Stimulated activated CD4-positive, alpha-beta T cell treated with anti-CD3 and anti-CD28 coated beads, Interleukin-12 subunit alpha, Interleukin-12 subunit beta, amount 100 ng/mL, for 48 hours (primary cell): ENCODE measurements around the gene ZNF205.

Source experiments
- DNase-seq, 3 donors: peaks; one replicate each; pipeline ENCODE4 v3.0.0-alpha.2; 2020; ENCODE audit warnings: low read depth in 2 of 3, low spot score in 1 of 3

ZNF205 gene

DNA sequence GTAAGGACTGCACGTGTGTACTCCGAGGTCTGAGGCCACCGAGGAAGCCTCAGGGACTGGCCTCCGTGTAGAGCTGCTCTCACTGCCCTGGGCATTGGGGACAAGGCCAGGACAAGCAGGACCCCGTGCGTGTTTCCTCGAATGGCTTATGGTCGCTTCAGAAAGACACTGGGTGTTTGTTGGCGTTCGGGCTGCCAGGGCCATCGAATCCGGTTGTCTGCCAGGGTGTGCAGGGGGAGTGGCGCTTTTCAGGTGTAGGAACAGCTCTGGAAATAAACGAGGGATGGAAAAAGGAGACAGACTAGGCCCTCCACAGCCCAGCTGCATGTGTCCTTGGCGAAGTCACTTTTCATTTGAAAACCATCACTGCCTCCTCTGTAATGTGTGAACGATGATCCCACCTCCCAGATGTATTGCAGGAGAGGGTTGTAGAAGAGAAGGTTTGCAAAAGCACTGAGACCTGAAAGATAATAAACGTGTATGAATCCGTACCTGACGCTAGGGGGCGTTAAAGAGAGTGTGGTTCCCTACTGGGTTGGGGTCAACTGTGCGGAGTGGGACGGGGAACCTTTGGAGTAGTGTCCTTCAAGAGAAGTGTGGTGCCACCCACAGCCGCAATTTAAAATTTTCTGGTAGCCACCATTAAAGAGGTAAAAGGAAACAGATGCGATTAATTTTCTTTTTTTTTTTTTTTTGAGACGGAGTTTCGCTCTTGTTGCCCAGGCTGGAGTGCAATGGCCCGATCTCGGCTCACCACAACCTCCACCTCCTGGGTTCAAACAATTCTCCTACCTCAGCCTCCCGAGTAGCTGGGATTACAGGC, 11.2 kb upstream of the ZNF205 start:
- DNase-seq: peak in 2 of 3 donors; percentile 33 to 62

DNA sequence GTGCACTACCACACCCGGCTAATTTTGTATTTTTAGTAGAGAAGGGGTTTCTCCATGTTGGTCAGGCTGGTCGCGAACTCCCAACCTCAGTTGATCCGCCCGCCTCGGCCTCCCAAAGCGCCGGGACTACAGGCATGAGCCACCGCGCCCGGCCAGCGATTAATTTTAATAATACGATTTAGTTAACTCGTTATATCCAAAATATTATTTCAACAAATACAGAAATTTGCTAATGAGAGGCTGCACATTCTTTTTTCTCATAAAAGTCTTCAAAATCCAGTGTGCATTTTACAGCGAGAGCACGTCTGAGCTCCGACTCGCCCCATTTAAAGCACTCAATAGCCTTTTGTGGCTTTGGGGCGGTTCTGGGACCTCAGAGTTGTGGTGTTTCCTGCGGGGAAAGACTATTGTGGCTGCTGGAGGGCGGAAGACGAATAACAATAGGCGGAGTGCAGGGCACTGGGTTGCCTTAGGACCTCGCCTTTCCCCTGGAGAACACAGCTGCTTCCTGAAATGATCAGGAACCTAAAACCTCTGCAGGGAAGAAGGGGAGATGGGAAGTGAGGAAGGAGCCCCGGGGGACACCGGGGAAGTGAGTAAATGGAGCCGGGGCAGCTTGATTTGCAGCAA, 10.4 kb upstream of the ZNF205 start:
- no peak for DNase-seq

DNA sequence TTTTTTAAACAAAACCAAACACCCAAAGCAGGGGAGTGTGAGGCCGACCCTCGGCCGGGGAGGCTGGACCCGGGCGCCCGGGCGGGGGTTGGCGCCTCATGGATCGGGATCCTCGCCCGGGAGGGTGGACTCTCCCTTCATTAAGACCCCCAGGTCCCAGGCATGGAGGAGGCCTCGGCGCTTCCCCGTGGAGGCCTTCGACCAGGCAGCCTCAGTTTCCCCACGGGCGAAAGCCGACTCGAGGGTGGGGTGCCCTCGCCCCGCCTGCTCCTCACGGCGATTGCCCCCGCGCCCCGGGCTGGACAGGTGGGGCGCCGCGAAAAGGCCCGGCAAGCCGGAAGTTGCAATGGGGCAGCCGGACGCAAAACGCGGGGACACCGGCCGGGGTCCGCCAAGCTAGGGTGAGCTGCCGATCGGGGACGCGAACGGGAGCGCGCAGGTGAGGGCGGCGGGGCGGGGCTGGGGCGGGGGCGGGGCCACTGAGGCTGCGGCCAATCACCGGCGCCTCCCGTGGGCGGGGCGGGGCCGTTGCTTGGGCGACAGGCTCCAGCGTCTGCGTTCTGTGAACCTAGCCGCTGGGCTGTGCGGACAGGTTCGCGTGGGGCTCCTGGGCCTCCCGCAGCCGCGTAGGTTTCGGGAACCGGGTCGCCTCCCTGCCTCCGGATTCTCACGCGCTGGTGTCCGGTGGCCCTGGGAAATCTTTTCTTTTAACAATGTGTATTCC, 6.0 kb upstream of the ZNF205 start:
- peak; percentile 89 to 91 (median 90) for DNase-seq

DNA sequence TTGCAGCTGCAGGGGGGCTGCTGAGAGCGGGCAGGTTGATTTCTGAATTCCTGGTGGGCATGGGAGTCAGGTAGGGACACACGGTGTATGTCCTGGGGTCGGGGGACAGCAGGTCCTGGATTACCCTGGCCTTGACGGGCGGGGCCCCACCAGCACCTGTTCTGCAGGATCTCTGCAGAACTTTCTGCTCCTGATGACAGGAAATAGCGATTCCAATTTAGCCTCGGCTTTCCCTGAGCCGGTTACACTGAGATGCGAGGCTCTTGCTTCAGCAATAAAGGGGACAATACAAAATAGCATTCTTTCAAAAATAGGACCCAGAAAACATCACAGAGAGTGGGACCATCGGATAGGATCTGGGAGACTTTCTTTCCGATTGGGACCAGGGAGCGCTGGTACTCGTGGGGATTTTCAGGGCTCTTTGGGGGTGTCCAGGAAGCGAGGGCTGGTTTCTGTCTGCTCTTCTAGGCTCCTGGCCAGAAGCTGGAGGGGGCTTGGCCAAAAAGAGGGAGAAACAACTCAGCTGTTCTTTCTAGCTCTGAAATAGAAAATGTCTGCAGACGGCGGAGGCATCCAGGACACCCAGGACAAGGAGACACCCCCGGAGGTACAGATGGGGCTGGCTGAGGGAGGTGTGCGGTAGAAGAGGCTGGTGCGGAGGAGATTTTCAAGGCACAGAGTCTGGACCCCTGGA, 642 bp downstream of the ZNF205 start:
- no peak for DNase-seq

- DNase-seq: no peak
Observed at GRCh38 chr16:3113765-3114479, 1.5 kb downstream of the ZNF205 start.

- no peak for DNase-seq
Observed at GRCh38 chr16:3115003-3115402, 2.6 kb downstream of the ZNF205 start.

GRCh38 chr16:3115561-3115960, 3.2 kb downstream of the ZNF205 start:
- DNase-seq: no peak

DNA sequence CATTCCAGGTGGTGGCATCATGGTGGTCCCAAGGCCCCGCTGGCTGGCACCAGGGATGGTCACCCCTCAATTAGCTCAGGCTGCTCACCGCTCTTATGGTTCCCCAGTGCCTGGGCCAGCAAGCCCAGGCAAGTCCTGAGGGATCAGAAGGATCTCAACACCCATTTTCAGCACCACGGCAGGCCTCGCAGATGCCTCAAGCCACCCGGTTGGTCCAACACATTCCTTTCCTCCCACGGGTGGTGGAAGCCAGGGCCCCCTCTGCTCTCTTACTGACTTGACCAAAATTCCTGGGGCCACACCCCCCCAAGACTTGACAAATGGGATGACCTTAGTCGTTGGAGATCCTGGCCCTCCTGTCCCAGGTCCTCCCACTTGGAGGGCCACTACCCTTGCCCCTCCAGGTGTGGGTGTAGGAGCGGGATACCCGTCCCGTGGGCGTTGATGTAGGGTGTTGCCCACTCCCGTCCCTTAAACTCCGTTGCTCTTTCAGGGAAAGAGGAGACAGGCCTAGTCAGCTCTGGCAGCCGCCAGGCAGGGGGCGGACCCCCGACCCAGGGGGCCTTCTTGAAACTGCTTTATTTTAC, 5.9 kb downstream of the ZNF205 start:
- no peak for DNase-seq

DNA sequence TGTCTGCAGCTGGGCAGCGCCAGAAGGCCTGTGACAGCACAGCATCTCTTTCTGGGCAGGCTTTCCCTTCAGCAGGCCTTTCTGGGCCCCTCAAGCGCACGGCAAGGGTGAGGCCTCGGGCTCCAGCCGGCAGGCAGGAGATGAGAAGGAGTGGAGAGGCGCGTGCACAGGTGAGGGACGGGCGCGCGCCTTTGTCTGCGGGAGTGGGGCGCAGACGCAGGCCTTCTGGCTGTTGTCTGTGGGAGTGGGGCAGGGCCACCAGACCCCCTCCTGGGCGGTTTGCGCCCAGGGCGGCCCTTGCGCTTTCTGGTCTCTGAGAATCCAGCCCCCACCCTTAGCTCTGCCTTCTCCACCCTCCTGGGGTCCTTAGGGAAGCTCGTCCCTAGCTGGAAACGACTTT, 6.5 kb downstream of the ZNF205 start:
- DNase-seq: no peak

DNA sequence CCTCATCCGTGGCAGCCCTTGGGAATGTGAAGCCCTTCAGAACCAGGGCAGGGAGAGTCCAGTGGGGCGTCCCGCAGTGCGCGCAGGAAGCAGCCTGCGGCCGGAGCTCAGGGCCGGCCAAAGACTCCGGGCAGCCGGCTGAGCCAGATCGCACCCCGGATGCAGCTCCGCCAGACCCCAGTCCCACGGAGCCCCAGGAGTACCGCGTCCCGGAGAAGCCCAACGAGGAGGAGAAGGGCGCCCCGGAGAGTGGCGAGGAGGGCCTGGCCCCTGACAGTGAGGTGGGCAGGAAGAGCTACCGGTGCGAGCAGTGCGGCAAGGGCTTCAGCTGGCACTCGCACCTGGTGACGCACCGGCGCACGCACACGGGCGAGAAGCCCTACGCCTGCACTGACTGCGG, 6.9 kb downstream of the ZNF205 start:
- DNase-seq: no peak

DNA sequence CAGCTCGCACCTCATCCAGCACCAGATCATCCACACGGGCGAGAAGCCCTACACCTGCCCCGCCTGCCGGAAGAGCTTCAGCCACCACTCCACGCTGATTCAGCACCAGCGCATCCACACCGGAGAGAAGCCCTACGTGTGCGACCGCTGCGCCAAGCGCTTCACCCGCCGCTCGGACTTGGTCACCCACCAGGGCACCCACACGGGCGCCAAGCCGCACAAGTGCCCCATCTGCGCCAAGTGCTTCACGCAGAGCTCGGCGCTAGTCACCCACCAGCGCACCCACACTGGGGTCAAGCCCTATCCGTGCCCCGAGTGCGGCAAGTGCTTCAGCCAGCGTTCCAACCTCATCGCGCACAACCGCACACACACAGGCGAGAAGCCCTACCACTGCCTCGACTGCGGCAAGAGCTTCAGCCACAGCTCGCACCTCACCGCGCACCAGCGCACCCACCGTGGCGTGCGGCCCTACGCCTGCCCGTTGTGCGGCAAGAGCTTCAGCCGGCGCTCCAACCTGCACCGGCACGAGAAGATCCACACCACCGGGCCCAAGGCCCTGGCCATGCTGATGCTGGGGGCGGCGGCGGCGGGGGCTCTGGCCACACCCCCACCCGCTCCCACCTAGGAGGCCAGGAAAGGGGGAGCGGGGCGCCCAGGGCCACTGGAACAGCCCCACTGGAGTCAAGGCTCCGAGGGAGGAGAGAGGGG, 7.5 kb downstream of the ZNF205 start:
- DNase-seq: no peak

DNA sequence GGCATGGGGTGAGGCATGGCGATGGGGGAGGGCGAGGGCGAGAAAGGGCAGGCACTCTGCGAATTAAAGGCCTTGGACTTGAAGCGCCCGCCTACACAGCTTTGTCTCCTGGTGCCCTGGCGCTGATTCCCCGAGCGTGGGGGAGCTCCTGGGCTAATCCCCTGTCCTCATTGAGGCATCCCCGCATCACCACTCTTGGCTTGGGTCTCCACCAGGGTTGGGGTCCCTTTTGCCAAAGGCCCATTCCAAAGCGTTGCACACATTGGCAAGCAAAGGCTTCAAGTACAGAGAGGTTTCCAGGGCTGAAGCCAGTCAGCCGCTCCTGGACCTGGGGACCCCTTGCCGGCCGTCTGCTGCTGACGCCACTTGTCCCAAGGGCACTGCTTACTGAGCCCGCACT, 8.0 kb downstream of the ZNF205 start:
- DNase-seq: no peak

- DNase-seq: no peak
Observed at GRCh38 chr16:3121851-3122467, 9.6 kb downstream of the ZNF205 start.

DNA sequence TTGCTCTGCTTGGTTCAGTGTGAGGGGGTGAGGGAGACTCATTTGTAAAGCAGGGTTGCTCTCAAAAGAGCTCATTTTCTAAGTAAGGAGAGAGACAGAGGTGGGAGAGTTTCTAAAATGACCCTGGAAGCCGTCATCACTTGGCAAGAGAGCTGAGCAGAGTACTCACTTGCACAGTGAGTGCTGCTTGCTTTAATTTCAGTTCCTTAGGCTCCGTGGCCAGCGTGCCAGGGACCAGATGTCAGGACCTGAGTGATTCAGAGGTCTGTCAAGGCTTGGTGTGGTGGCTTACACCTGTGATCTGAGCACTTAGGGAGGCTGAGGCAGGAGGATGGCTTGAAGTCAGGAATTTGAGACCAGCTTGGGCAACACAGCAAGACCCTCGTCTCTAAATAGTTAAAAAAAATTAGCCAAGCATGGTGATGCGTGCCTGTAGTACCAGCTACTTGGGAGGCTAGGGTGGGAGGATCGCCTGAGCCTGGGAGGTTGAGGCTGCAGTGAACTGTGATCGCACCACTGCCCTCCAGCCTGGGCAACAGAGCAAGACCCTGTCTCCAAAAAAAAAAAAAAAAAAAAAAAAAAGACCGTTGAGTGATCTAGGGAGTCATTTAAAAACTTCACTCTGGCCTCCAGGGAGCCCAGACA, 10.7 kb downstream of the ZNF205 start:
- no peak for DNase-seq

DNA sequence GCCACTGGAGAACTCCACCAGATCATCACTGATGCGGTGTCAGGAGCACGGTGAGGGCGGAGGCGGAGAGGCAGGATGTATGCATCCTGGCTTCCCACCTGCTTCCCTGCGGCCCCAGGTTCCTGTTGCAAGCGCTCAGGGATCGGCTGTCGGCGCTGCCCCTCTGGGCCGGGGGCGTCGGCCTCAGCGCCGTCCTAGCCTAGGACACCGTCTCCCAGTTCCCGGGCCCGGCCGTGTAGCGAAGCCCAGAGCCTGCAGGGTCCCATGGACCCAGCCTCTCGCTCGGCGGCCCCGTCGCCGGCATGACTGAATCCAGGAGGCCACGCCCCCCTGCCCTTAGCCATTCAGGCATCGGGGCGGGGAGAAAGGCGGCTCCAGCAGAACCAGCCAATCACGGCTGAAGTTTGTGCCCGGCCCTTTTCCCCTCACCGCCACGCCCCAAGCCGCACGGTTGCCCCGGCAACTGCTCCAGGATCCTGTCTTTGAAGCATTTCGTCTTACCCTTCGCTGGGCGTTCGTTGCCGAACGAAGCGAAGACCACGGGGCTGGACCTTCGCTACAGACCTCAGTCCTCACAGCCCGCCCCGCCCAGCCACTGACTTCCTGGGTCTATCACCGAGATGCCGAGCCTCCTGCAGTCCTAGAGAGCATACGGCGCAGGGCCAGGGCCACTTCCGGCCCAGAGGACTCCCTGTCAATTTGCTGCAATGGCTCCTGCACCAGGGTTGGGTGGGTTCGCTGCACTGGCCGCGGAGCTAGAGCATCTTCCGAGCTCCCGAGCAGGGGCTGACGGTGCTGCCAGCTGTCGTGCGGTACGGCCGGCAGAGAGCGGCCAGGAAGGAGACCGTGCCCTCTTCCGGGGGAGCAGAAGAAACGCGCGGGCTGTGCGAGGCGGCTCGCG, 11.8 kb downstream of the ZNF205 start:
- DNase-seq: peak; percentile 93 to 98 (median 94)

- no peak for DNase-seq
Observed at GRCh38 chr16:3127745-3128144, 15.4 kb downstream of the ZNF205 start.

GRCh38 chr16:3129137-3130131, 17.0 kb downstream of the ZNF205 start:
- DNase-seq: peak; percentile 57 to 90 (median 57)
